Keratinocyte (primary cell): Measurements from ENCODE around the gene CD276. TPM values are rescaled to one million over a fixed set of nuclear protein-coding genes. Genes with fewer than 3 reads are reported as not detected.

Experiments used
- DNase-seq: peaks from one replicate; pipeline ENCODE4 v3.0.0-alpha.2; 2011; ENCODE audit warnings: low read depth, missing footprints, low spot score
- FAIRE-seq: peaks from 2 replicates; lab custom pipeline; 2011; peaks lifted over from hg19 to GRCh38; lab: Jason Lieb, UNC
- H2AFZ ChIP-seq: 2 replicates; pipeline ENCODE4 v1.6.0; 2012; ENCODE audit warnings: low read length, control low read depth, inconsistent platforms; ENCODE audit not compliant: control insufficient read depth
- H3K27ac ChIP-seq: 2 replicates; pipeline ENCODE4 v1.5.1; 2011; ENCODE audit warnings: low read length; ENCODE audit not compliant: control insufficient read depth, insufficient read depth
- H3K27me3 ChIP-seq: 3 replicates; pipeline ENCODE4 v1.6.0; 2011; ENCODE audit warnings: low read length; ENCODE audit not compliant: control insufficient read depth, insufficient read depth; ENCODE audit errors: extremely low read depth
- H3K36me3 ChIP-seq, 2 experiments: 2 replicates in 1 of 2; 3 replicates in 1 of 2; pipeline ENCODE4 v1.5.1; 2011; ENCODE audit warnings: low read length in 2 of 2, mild to moderate bottlenecking in 1 of 2; ENCODE audit not compliant: control insufficient read depth in 2 of 2, insufficient read depth in 2 of 2; ENCODE audit errors: extremely low read depth in 1 of 2
- H3K4me1 ChIP-seq: 3 replicates; pipeline ENCODE4 v1.5.1; 2011; ENCODE audit warnings: low read length; ENCODE audit not compliant: control insufficient read depth, insufficient read depth; ENCODE audit errors: extremely low read depth
- H3K4me2 ChIP-seq: 3 replicates; pipeline ENCODE4 v1.6.0; 2011; ENCODE audit warnings: low read depth, low read length; ENCODE audit not compliant: control insufficient read depth, insufficient read depth; ENCODE audit errors: extremely low read depth
- H3K4me3 ChIP-seq, 3 experiments: fragments of 200-600 bp in 1 of 3; sonication (generic) in 1 of 3; 2 replicates in 2 of 3; 3 replicates in 1 of 3; pipeline ENCODE4 v1.5.1; 2011 to 2016; ENCODE audit warnings: low read length in 3 of 3, mild to moderate bottlenecking in 3 of 3, control low read depth in 2 of 3, inconsistent platforms in 1 of 3, low read depth in 1 of 3, mixed read lengths in 1 of 3, mixed run types in 1 of 3, moderate library complexity in 1 of 3; ENCODE audit not compliant: control insufficient read depth in 2 of 3, insufficient read depth in 2 of 3; ENCODE audit errors: extremely low read depth in 1 of 3
- H3K79me2 ChIP-seq: 2 replicates; pipeline ENCODE4 v1.6.0; 2012; ENCODE audit warnings: low read length; ENCODE audit not compliant: control insufficient read depth, insufficient read depth
- H3K9ac ChIP-seq: 3 replicates; pipeline ENCODE4 v1.6.0; 2011; ENCODE audit warnings: low read length; ENCODE audit not compliant: control insufficient read depth, insufficient read depth; ENCODE audit errors: extremely low read depth
- H3K9me1 ChIP-seq: 3 replicates; pipeline ENCODE4 v1.6.0; 2011; ENCODE audit warnings: low read length; ENCODE audit not compliant: control insufficient read depth, insufficient read depth; ENCODE audit errors: extremely low read depth
- H3K9me3 ChIP-seq: 2 replicates; pipeline ENCODE4 v1.5.1; 2012; ENCODE audit warnings: low read depth, low read length; ENCODE audit not compliant: control insufficient read depth
- H4K20me1 ChIP-seq: 3 replicates; pipeline ENCODE4 v1.6.0; 2011; ENCODE audit warnings: low read length; ENCODE audit not compliant: control insufficient read depth, insufficient read depth; ENCODE audit errors: extremely low read depth
- CTCF ChIP-seq, 3 experiments: IDR thresholded peaks in 1 of 3; conservative IDR thresholded peaks in 1 of 3; optimal IDR thresholded peaks in 1 of 3; 2 replicates in 2 of 3; 3 replicates in 1 of 3; pipeline versions ENCODE3 to v1.5.1; 2011; ENCODE audit warnings: low read length in 3 of 3, mild to moderate bottlenecking in 3 of 3, moderate library complexity in 2 of 3, control low read depth in 1 of 3, inconsistent platforms in 1 of 3; ENCODE audit not compliant: insufficient read depth in 2 of 3; ENCODE audit errors: extremely low read depth in 1 of 3
- EZH2 ChIP-seq: IDR thresholded peaks from one replicate; pipeline ENCODE4 v1.6.1; 2012; ENCODE audit warnings: inconsistent platforms, mild to moderate bottlenecking, low read length, moderate library complexity
- dilution Hi-C: fragments of 300-500 bp; cut with MboI; formaldehyde crosslinking; loops from one replicate; pipeline ENCODE4 v1.7.0; 2020; ENCODE audit warnings: low sequenced_read_pairs; ENCODE audit not compliant: extremely low pct_ligation_motif_present
- polyA plus RNA-seq, 5 experiments: library from polyadenylated mRNA; depleted of rRNA in 3 of 5; stranded (reverse) in 3 of 5; stranded (forward) in 1 of 5; unstranded in 1 of 5; fragments of >200 nt; gene quantifications; 1 replicate in 1 of 5; 2 replicates in 3 of 5; 3 replicates in 1 of 5; pipeline versions ENCODE4 v1.2.1 to v1.2.3, GENCODE V29; 2011 to 2012; ENCODE audit warnings: missing spikeins in 2 of 5, low read depth in 1 of 5, low replicate concordance in 1 of 5

The CD276 gene
- polyA plus RNA-seq, 1 donor (not counting 4 experiments of a cell fraction or from before 2014, with no cell fraction given): 62.9 TPM

GRCh38 chr15:73717206-73717605 is 33.0 kb downstream of the CD276 start:
- H3K9me1 ChIP-seq: no peaks in the 10 kb centered on the region
- H3K79me2 ChIP-seq: no peaks in the 10 kb centered on the region
- no peak for TF ChIP-seq CTCF (optimal IDR thresholded peaks at IDR 0.05 in 1 of 3, IDR thresholded peaks at IDR 0.05 in 1 of 3, conservative IDR thresholded peaks at IDR 0.05 in 1 of 3; ENCODE audit: extremely low read depth in 1 of 3, insufficient read depth in 2 of 3, low read length in 3 of 3)
- FAIRE-seq: no peak
- dilution Hi-C loops: no loop called here
- H3K9ac ChIP-seq: no peak overlapping the region
- H3K9me3 ChIP-seq: no peaks in the 10 kb centered on the region
- H3K4me2 ChIP-seq: no peak overlapping the region
- H4K20me1 ChIP-seq: no peaks in the 10 kb centered on the region
- H3K4me3 ChIP-seq: no peak overlapping the region
- H3K27ac ChIP-seq: no peak overlapping the region
- no peaks in the 10 kb centered on the region for H3K4me1 ChIP-seq
- peaks cover 11 to 14% of the 10 kb centered on the region in 2 experiments for H3K36me3 ChIP-seq
- DNase-seq: no peak
- peaks cover 3% of the 10 kb centered on the region for H3K27me3 ChIP-seq
- no peak overlapping the region for H2AFZ ChIP-seq

DNA sequence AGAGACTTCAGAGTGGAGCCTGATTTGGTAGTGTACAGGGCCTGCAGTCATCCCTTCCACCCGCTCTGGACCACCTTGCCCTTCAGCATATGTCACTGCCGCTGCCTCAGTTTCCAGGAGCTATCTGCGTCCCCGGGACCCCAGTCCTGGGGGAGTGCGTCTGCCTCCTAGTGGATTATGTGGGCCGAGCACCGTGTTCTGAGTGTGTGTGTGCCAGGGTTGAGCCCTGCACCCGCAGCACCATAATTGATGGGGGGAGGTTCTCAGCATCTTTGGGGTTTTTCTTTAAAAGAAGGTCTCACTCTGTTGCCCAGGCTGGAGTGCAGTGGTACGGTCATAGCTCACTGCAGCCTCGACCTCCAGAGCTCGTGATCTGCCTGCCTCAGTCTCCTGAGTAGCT is 33.6 kb downstream of the CD276 start:
- Histone ChIP-seq H2AFZ (no peak overlapping the region), H3K4me3 (no peak overlapping the region), H3K4me2 (no peak overlapping the region), H3K27me3 (peaks cover 7% of the 10 kb centered on the region), H3K27ac (no peak overlapping the region), H3K9me3 (no peaks in the 10 kb centered on the region), H3K9ac (no peak overlapping the region), H3K4me1 (no peaks in the 10 kb centered on the region), H3K36me3 (peaks cover 8 to 12% of the 10 kb centered on the region in 2 experiments), H3K79me2 (no peaks in the 10 kb centered on the region), H3K9me1 (no peaks in the 10 kb centered on the region), H4K20me1 (no peaks in the 10 kb centered on the region)
- dilution Hi-C loops: no loop called here
- TF ChIP-seq EZH2 (no peak), CTCF (optimal IDR thresholded peaks at IDR 0.05 in 1 of 3, IDR thresholded peaks at IDR 0.05 in 1 of 3, conservative IDR thresholded peaks at IDR 0.05 in 1 of 3; ENCODE audit: extremely low read depth in 1 of 3, insufficient read depth in 2 of 3, low read length in 3 of 3) (peak in 1 of 3 experiments; percentile 22)
- DNase-seq: no peak
- FAIRE-seq: no peak
